Ectodermal cell (in vitro differentiated cells): ENCODE results near the gene C1QTNF2. TPM values are rescaled to one million over a fixed set of nuclear protein-coding genes. Genes with fewer than 3 reads are reported as not detected.
A peak's percentile ranks its signal among the peaks of the same experiment; 100 is the strongest.

Source experiments
- H3K27ac ChIP-seq: 2 replicates; pipeline ENCODE4 v1.7.0; 2013; ENCODE audit warnings: mild to moderate bottlenecking, low read depth, low read length; ENCODE audit not compliant: insufficient read depth, poor library complexity, severe bottlenecking
- H3K27me3 ChIP-seq: 2 replicates; pipeline ENCODE4 v1.7.0; 2013; ENCODE audit warnings: mild to moderate bottlenecking, low read length; ENCODE audit not compliant: insufficient read depth, control insufficient read depth, poor library complexity, severe bottlenecking
- H3K36me3 ChIP-seq: one replicate; pipeline ENCODE4 v1.7.0; 2013; ENCODE audit warnings: low read length; ENCODE audit not compliant: control insufficient read depth, insufficient read depth
- H3K4me1 ChIP-seq: one replicate; pipeline ENCODE4 v1.7.0; 2013; ENCODE audit warnings: low read length; ENCODE audit not compliant: control insufficient read depth, insufficient read depth
- H3K4me3 ChIP-seq: 2 replicates; pipeline ENCODE4 v1.7.0; 2013; ENCODE audit warnings: low read depth, low read length, control low read depth; ENCODE audit not compliant: insufficient read depth
- H3K9me3 ChIP-seq: 2 replicates; pipeline ENCODE4 v1.7.0; 2013; ENCODE audit warnings: mild to moderate bottlenecking, low read length, moderate library complexity; ENCODE audit not compliant: control insufficient read depth
- WGBS, 2 experiments: methylation state at CpG; one replicate each; pipeline ENCODE4 v1.1.7; 2013; ENCODE audit warnings: missing lambda C conversion rate in 2 of 2; 5-methylcytosine and 5-hydroxymethylcytosine counted together
- polyA plus RNA-seq, 4 experiments: library from polyadenylated mRNA; stranded (reverse); fragments of 50-300 nt; gene quantifications; one replicate each; pipeline ENCODE4 v1.2.3, GENCODE V29; 2013

The C1QTNF2 gene
- polyA plus RNA-seq (2013, experiment 1 of 4) = 0.59 TPM
- polyA plus RNA-seq (2013, experiment 2 of 4) = 0.57 TPM
- 0.53 TPM for polyA plus RNA-seq (2013, experiment 3 of 4)
- 0.36 TPM for polyA plus RNA-seq (2013, experiment 4 of 4)

DNA sequence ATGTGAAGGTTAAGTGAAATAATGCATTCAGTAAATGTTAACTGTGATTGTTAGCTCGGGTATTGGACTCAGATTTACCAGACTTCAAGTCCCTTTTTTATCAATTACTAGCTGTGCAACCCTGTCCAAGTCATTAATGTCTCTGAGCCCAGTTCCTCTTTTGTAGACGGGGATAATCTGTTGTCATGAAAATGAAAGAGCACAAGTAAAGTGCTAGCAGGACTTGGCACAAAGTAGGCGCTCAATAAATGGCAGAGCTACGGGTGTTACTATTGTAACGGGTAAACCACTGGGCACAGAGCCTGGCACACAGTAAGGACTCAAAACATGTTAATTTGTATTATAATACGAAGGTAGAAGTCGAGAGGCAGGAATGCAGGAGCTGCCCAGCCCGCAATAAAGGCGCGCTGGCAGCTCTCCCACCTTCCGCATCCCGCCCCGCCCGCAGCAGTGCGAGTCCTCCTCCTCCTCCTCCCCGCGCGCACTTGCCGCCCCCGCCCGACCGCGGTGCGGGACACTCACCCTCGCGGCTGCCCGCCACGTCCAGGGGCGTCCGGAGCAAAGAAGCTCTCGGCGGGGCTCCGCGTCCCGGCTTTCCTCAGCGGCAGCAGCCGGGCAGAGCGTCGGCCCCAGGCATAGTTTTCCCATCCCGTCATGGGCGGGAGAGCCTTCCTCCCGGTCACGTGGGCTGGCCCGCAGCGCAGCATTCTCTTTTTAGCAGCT, at the start of gene C1QTNF2:
C1QTNF2 (minus strand) TSS at position 637 of the 723 bp plus-strand sequence. CDS start 15,615 bp downstream, outside the sequence.
- Histone ChIP-seq H3K27ac (no peak within 1 kb of the TSS), H3K27me3 (peaks cover 37% of the 10 kb centered on the region), H3K9me3 (peaks cover 2% of the 10 kb centered on the region), H3K4me1 (no peaks in the 10 kb centered on the region), H3K36me3 (no peaks in the 10 kb centered on the region), H3K4me3 (peak within 1 kb of the TSS; percentile 51)
- WGBS, 2 experiments = 5 to 6% methylated on average over 45 of the region's 45 CpGs

GRCh38 chr5:160420331-160420610, 49.8 kb upstream of the C1QTNF2 start:
- peaks cover 13% of the 10 kb centered on the region for H3K4me1 ChIP-seq
- no peaks in the 10 kb centered on the region for H3K27me3 ChIP-seq
- peaks cover 5% of the 10 kb centered on the region for H3K36me3 ChIP-seq
- H3K9me3 ChIP-seq = no peaks in the 10 kb centered on the region
- H3K27ac ChIP-seq = no peak overlapping the region
- H3K4me3 ChIP-seq = no peak overlapping the region

- WGBS, 2 experiments = 60 to 67% methylated on average over 7 to 8 of the region's 11 CpGs
- H3K27me3 ChIP-seq = no peaks in the 10 kb centered on the region
- peaks cover 13% of the 10 kb centered on the region for H3K4me1 ChIP-seq
- peak overlapping the region; percentile 93 for H3K4me3 ChIP-seq
- no peaks in the 10 kb centered on the region for H3K9me3 ChIP-seq
- peak overlapping the region; percentile 18 for H3K27ac ChIP-seq
- H3K36me3 ChIP-seq = peaks cover 5% of the 10 kb centered on the region
These were observed 49.3 kb upstream of the C1QTNF2 start for GRCh38 chr5:160419458-160420330.

DNA sequence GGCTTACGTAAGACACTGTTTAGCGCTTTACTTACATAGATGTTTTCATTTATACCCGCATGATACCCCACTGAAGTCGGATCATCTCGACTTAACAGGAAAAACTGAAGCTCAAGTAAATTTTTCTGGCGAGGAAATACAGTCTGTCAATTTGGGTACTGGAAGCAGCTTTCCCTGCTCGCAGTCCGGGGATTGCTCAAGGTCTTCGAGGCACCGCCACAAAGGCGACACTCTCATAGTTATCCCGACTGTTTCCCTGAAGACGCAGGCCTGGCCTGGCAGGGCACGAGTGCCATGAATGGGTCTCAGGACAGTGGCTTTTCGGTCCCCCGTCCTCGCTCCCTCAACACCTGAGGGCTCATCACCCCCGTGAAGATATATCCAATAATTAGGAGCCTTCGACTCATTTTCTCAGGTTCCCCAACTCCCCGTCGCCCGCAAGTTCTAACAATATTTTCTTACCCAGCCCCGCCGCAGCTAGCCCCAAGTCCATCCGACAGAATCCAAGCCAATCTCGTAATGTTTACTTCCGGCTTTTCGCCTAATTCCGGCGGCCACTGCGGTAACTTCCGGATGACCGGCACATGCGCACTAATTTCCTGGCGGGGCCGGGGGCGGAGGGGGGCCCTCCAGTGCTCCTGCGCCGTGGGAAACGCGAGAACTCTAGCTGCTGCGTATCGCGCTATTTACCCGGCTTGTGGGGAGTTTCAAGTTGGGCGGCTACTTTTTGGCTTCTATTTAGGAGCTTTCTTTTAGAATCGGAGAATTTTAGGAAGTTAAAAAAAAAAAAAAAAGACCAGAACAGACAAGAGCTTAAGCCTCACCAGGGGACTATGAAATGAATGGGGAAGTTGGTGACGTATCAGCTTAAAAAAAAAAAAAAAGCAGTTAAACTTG, 48.4 kb upstream of the C1QTNF2 start, which contains the start of gene SLU7:
SLU7 (minus strand) TSS at position 521 of the 897 bp plus-strand sequence. CDS start 3,787 bp downstream, outside the sequence.
- no peaks in the 10 kb centered on the region for H3K27me3 ChIP-seq
- H3K27ac ChIP-seq = peak within 1 kb of the TSS; percentile 45
- peaks cover 13% of the 10 kb centered on the region for H3K4me1 ChIP-seq
- H3K4me3 ChIP-seq = peak within 1 kb of the TSS; percentile 93
- no peaks in the 10 kb centered on the region for H3K36me3 ChIP-seq
- no peaks in the 10 kb centered on the region for H3K9me3 ChIP-seq
- WGBS, 2 experiments = 1% methylated on average over 48 of the region's 48 CpGs

- Histone ChIP-seq H3K36me3 (peaks cover 22% of the 10 kb centered on the region), H3K4me3 (peak within 1 kb of the TSS; percentile 88), H3K27ac (peak within 1 kb of the TSS; percentile 77), H3K9me3 (no peaks in the 10 kb centered on the region), H3K4me1 (peaks cover 8% of the 10 kb centered on the region), H3K27me3 (no peaks in the 10 kb centered on the region)
- WGBS, 2 experiments = 6% methylated on average over 41 of the region's 41 CpGs
These were observed 29.3 kb upstream of the C1QTNF2 start, which contains the start of gene FAM200C for GRCh38 chr5:160399402-160400353. Gene FAM200C (minus strand): TSS chr5:160400054. CDS start chr5:160395490, 4,564 bp downstream.

DNA sequence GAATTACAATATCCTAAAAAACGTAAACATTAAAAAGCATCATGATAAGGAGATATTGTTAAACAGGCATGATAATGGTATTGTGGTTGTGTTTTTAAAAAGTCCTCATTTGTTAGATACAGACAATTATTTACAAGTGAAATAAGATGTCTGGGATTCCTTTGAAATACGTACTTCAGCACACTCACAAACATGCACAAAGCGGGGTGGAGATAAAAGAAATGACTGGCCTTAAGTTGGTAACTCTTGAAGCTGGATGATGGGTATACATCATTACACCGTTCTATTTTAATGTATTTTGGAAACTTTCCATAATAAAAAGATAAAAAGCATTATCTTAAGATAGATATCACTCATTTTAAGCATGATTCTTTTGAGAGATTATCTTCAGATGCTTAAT, 28.4 kb upstream of the C1QTNF2 start:
- 83 to 95% methylated on average over 1 to 3 of the region's 4 CpGs for WGBS, 2 experiments
- Histone ChIP-seq H3K27ac (no peak overlapping the region), H3K4me1 (peaks cover 8% of the 10 kb centered on the region)

DNA sequence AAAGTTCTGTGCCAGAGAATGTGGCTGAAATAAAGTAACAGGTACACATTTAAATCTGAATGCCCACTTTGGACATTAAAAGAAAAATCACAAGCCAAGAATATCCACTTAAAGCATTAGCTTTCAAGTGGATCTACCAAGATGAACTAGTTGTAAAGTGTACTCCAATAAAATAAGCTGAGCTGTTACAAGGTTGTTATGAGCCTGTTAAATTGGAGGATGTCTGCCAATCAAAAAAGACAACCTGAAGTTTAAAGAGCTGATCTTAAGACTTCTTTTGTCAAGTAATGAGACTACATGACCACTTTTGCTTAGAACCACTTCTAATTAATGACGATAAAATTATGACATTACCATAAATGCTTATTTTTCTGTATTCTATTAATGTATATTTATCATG, 27.1 kb upstream of the C1QTNF2 start:
- Histone ChIP-seq H3K4me1 (peaks cover 8% of the 10 kb centered on the region), H3K27ac (no peak overlapping the region), H3K36me3 (peaks cover 4% of the 10 kb centered on the region), H3K4me3 (no peak overlapping the region), H3K27me3 (no peaks in the 10 kb centered on the region), H3K9me3 (no peaks in the 10 kb centered on the region)
- no CpG with 5 or more reads among the region's 1 CpG for WGBS, 2 experiments

More for the DNA sequence above, 28.4 kb upstream of the C1QTNF2 start:
- H3K9me3 ChIP-seq = no peaks in the 10 kb centered on the region
- peaks cover 13% of the 10 kb centered on the region for H3K36me3 ChIP-seq
- peak overlapping the region; percentile 88 for H3K4me3 ChIP-seq
- no peaks in the 10 kb centered on the region for H3K27me3 ChIP-seq

GRCh38 chr5:160395111-160395510, 24.7 kb upstream of the C1QTNF2 start:
- no peak overlapping the region for H3K4me3 ChIP-seq
- H3K4me1 ChIP-seq = peaks cover 8% of the 10 kb centered on the region
- WGBS, 2 experiments = 96% methylated on average over 7 of the region's 7 CpGs
- no peak overlapping the region for H3K27ac ChIP-seq
- no peaks in the 10 kb centered on the region for H3K36me3 ChIP-seq
- H3K27me3 ChIP-seq = no peaks in the 10 kb centered on the region
- H3K9me3 ChIP-seq = no peaks in the 10 kb centered on the region
